Tibial nerve (tissue), 3 donors: ENCODE results near the gene SLC15A4.

Source experiments
- EP300 ChIP-seq, 2 donors: sonication (generic); formaldehyde crosslinking; IDR thresholded peaks; one replicate each; pipeline ENCODE4 v1.6.1; 2017; ENCODE audit warnings: antibody characterized with exemption in 2 of 2, mild to moderate bottlenecking in 1 of 2
- POLR2A ChIP-seq, 2 donors: fragments of 450-650 bp; IDR thresholded peaks; one replicate each; pipeline ENCODE4 v1.6.1; 2017; ENCODE audit warnings: antibody characterized with exemption in 2 of 2, mild to moderate bottlenecking in 2 of 2, moderate library complexity in 2 of 2

- TF ChIP-seq POLR2A (IDR thresholded peaks at IDR 0.05) (no peak), EP300 (IDR thresholded peaks at IDR 0.05) (no peak)
Observed at GRCh38 chr12:128802756-128803155, 21.0 kb downstream of the SLC15A4 start.
